K562 (cell line): ENCODE data around the gene PHEX. TPM values are rescaled to one million over a fixed set of nuclear protein-coding genes. Genes with fewer than 3 reads are reported as not detected.

Experiments
- ATAC-seq: fragments of 200-7000 bp; cut with Tn5 transposase; 3 replicates; pipeline ENCODE4 v1.9.1; 2020; ENCODE audit warnings: moderate library complexity
- BruUV-seq: library from RNA; stranded (reverse); fragments of 400-500 nt; replicated peaks from 2 replicates; lab custom pipeline; 2021; lab: Mats Ljungman, UMichigan
- CTCF ChIA-PET: fragments of 300-600 bp; formaldehyde crosslinking; extraction: SDS; loops from one replicate; lab custom pipeline; 2021; ENCODE audit warnings: low intra/inter-chr PET ratio; lab: Yijun Ruan, JAX
- POLR2A ChIA-PET: fragments of 300-600, 350-650 bp; sonication (Branson Sonifier 250); formaldehyde crosslinking; extraction: SDS; loops from one replicate; lab custom pipeline; 2021; ENCODE audit warnings: antibody characterized with exemption, inconsistent platforms; lab: Yijun Ruan, JAX
- DNase-seq, 4 experiments: peaks; one replicate each; pipeline versions ENCODE4 v3.0.0 to v3.0.0-alpha.2; 2011 to 2018; ENCODE audit warnings: low spot score in 3 of 4, mixed read lengths in 3 of 4; ENCODE audit errors: extremely low read depth in 1 of 4
- FAIRE-seq: peaks from 2 replicates; lab custom pipeline; 2011; peaks lifted over from hg19 to GRCh38; lab: Jason Lieb, UNC
- H2AFZ ChIP-seq: 2 replicates; pipeline ENCODE4 v1.6.0; 2011; ENCODE audit warnings: low read depth, low read length, control low read depth, inconsistent platforms
- H3K27ac ChIP-seq: fragments of 200-600 bp; 3 replicates; pipeline ENCODE4 v1.8.0; 2011; ENCODE audit warnings: low read depth, mild to moderate bottlenecking, control low read depth, inconsistent platforms, low read length, moderate library complexity, mixed read lengths; ENCODE audit errors: extremely low read depth
- H3K27me3 ChIP-seq, 2 experiments: fragments of 300-600 bp in 1 of 2; 2 replicates in 1 of 2; 3 replicates in 1 of 2; pipeline versions ENCODE4 v1.6.0 to v1.8.0; 2011; ENCODE audit warnings: inconsistent platforms in 2 of 2, low read length in 2 of 2, mild to moderate bottlenecking in 1 of 2, mixed read lengths in 1 of 2, moderate library complexity in 1 of 2; ENCODE audit not compliant: control insufficient read depth in 2 of 2, insufficient read depth in 2 of 2
- H3K36me3 ChIP-seq: fragments of 300-600 bp; 3 replicates; pipeline ENCODE4 v1.8.0; 2011; ENCODE audit warnings: mild to moderate bottlenecking, low read length, inconsistent platforms; ENCODE audit not compliant: control insufficient read depth, insufficient read depth
- H3K4me1 ChIP-seq, 2 experiments: fragments of 200-600 bp in 1 of 2; replicated peaks in 1 of 2; 2 replicates in 1 of 2; 3 replicates in 1 of 2; pipeline versions ENCODE4 v1.5.1 to v1.8.0; 2011; ENCODE audit warnings: inconsistent platforms in 2 of 2, low read length in 2 of 2, mild to moderate bottlenecking in 1 of 2, mixed read lengths in 1 of 2, moderate library complexity in 1 of 2; ENCODE audit not compliant: control insufficient read depth in 2 of 2, insufficient read depth in 2 of 2
- H3K4me2 ChIP-seq: 2 replicates; pipeline ENCODE4 v1.6.1; 2011; ENCODE audit warnings: low read length, control low read depth, inconsistent platforms, mixed read lengths; ENCODE audit not compliant: insufficient read depth
- H3K4me3 ChIP-seq: fragments of 200-600 bp; sonication (generic), shearing (Covaris generic); 2 replicates; pipeline ENCODE4 v1.5.1; 2016; ENCODE audit warnings: control low read depth, inconsistent platforms
- H3K79me2 ChIP-seq: fragments of 200-600 bp; 3 replicates; pipeline ENCODE4 v1.8.0; 2011; ENCODE audit warnings: low read length, inconsistent platforms; ENCODE audit not compliant: control insufficient read depth, insufficient read depth
- H3K9ac ChIP-seq, 2 experiments: 2 replicates each; pipeline versions ENCODE4 v1.6.0 to v1.6.1; 2011; ENCODE audit warnings: low read depth in 2 of 2, low read length in 2 of 2, control low read depth in 1 of 2, inconsistent platforms in 1 of 2, mild to moderate bottlenecking in 1 of 2, mixed read lengths in 1 of 2; ENCODE audit not compliant: insufficient read depth in 1 of 2
- H3K9me1 ChIP-seq: one replicate; pipeline ENCODE4 v1.6.0; 2011; ENCODE audit warnings: inconsistent platforms, mild to moderate bottlenecking, low read length, moderate library complexity; ENCODE audit not compliant: control insufficient read depth, insufficient read depth
- H3K9me3 ChIP-seq: replicated peaks from 2 replicates; pipeline ENCODE4 v1.5.1; 2011; ENCODE audit warnings: low read depth, low read length, inconsistent platforms; ENCODE audit not compliant: control insufficient read depth, insufficient read depth
- H4K20me1 ChIP-seq: replicated peaks from 2 replicates; pipeline ENCODE4 v1.6.1; 2011; ENCODE audit warnings: low read length, inconsistent platforms, mixed read lengths; ENCODE audit not compliant: control insufficient read depth, insufficient read depth
- ARID1B ChIP-seq: fragments of 450-650 bp; IDR thresholded peaks from 2 replicates; pipeline ENCODE4 v1.6.1; 2016; ENCODE audit warnings: antibody characterized with exemption, mild to moderate bottlenecking, inconsistent platforms
- CBFA2T2 ChIP-seq: fragments of 450-650 bp; conservative IDR thresholded peaks from 2 replicates; pipeline ENCODE4 v1.6.1; 2017; ENCODE audit warnings: mild to moderate bottlenecking
- E2F4 ChIP-seq: sonication (generic); formaldehyde crosslinking; IDR thresholded peaks from 2 replicates; pipeline ENCODE4 v1.8.0; 2022; ENCODE audit warnings: mild to moderate bottlenecking, low read depth, missing genetic modification reagents
- HMBOX1 ChIP-seq: sonication (generic); IDR thresholded peaks from 2 replicates; pipeline ENCODE4 v1.6.1; 2016
- RFX7 ChIP-seq: fragments of 250-450 bp; sonication (Bioruptor Pico); IDR thresholded peaks from 2 replicates; pipeline ENCODE4 v1.5.1; 2021; ENCODE audit warnings: mild to moderate bottlenecking
- SIX5 ChIP-seq, 2 experiments: IDR thresholded peaks; 2 replicates each; pipeline ENCODE4 v1.6.1; 2011; ENCODE audit warnings: low read length in 2 of 2, borderline replicate concordance in 1 of 2, low read depth in 1 of 2, mild to moderate bottlenecking in 1 of 2, moderate library complexity in 1 of 2; ENCODE audit not compliant: insufficient read depth in 1 of 2
- SMARCA5 ChIP-seq: fragments of 450-650 bp; IDR thresholded peaks from 2 replicates; pipeline ENCODE4 v1.6.1; 2016
- SRF ChIP-seq, 2 experiments: fragments of 250-450, 450-650 bp in 1 of 2; sonication (Bioruptor Pico) in 1 of 2; sonication (generic) in 1 of 2; formaldehyde crosslinking; IDR thresholded peaks; 2 replicates each; pipeline versions ENCODE4 v1.5.0 to v1.5.1; 2020 to 2022; ENCODE audit warnings: mild to moderate bottlenecking in 1 of 2, missing genetic modification reagents in 1 of 2
- TRIM28 ChIP-seq: fragments of 450-650 bp; IDR thresholded peaks from 2 replicates; pipeline ENCODE4 v1.6.1; 2017
- ZC3H4 ChIP-seq: sonication (generic); formaldehyde crosslinking; IDR thresholded peaks from 2 replicates; pipeline ENCODE4 v1.9.0; 2021; ENCODE audit warnings: missing genetic modification reagents, borderline replicate concordance
- ZNF175 ChIP-seq: fragments of 200-800 bp; sonication (Bioruptor generic); IDR thresholded peaks from 2 replicates; pipeline ENCODE4 v1.6.1; 2016; ENCODE audit warnings: low read depth, mild to moderate bottlenecking, missing genetic modification characterization, missing compliant biosample characterization
- ZNF41 ChIP-seq: fragments of 250-450 bp; sonication (Bioruptor Pico); conservative IDR thresholded peaks from 2 replicates; pipeline ENCODE4 v1.4.0; 2020; ENCODE audit warnings: mild to moderate bottlenecking
- WGBS: fragments of 100-300 bp; shearing (Covaris generic); methylation state at CpG from one replicate; pipeline ENCODE4 v1.1.6; 2016; ENCODE audit warnings: low coverage, mixed read lengths; ENCODE audit not compliant: insufficient coverage; ENCODE audit errors: missing lambda C conversion rate; 5-methylcytosine and 5-hydroxymethylcytosine counted together
- in situ Hi-C: fragments of 300-500 bp; cut with MboI; formaldehyde crosslinking; loops from 4 replicates; pipeline ENCODE4 v1.15.0; 2018; ENCODE audit warnings: inconsistent platforms, mixed read lengths
- intact Hi-C: fragments of 100-400 bp; cut with micrococcal nuclease; formaldehyde crosslinking; loops from 2 replicates; pipeline ENCODE4 v1.14.2; 2022
- polyA plus RNA-seq, 8 experiments: library from polyadenylated mRNA; depleted of rRNA in 4 of 8; stranded (reverse) in 5 of 8; unstranded in 3 of 8; fragments of >200 nt; fragmentation: Nextera tagmentation in 2 of 8; fragmentation: Illumina TruSeq in 1 of 8; extraction: Ambion mirVana in 2 of 8; extraction: Trizol in 1 of 8; gene quantifications; 2 replicates each; pipeline versions ENCODE4 v1.2.1 to v1.2.3, GENCODE V29; 2011 to 2014; ENCODE audit warnings: inconsistent platforms in 1 of 8, missing spikeins in 1 of 8
- total RNA-seq, 7 experiments: library from RNA; depleted of rRNA in 6 of 7; stranded (reverse); fragments of >200 nt in 6 of 7; fragmentation: Illumina TruSeq in 2 of 7; extraction: Trizol in 2 of 7; gene quantifications; 2 replicates each; pipeline versions ENCODE4 v1.2.1 to v1.2.3, GENCODE V29; 2011 to 2021; ENCODE audit warnings: low replicate concordance in 1 of 7
- TF ChIP-seq, protein P1 (sequence below): fragments of 450-650 bp; formaldehyde crosslinking; IDR thresholded peaks from 2 replicates; pipeline ENCODE4 v1.4.0; 2022; ENCODE audit warnings: missing genetic modification characterization

The PHEX gene
- total and polyA plus RNA-seq, 9 of the 15 experiments (the other 6 are each of a cell fraction or from before 2014, with no cell fraction given) = 0.01 to 0.11 (median 0.04) TPM; not detected in 6

- TF ChIP-seq ARID1B (no peak), HMBOX1 (no peak), ZC3H4 (CRISPR knock-in tag) (no peak), E2F4 (no peak), CBFA2T2 (no peak), RFX7 (CRISPR knock-in tag) (no peak), SRF (CRISPR knock-in tag; IDR thresholded peaks at IDR 0.05) (no peak)
Measured at GRCh38 chrX:22134681-22135080, 102.6 kb downstream of the PHEX start (continued).

DNA sequence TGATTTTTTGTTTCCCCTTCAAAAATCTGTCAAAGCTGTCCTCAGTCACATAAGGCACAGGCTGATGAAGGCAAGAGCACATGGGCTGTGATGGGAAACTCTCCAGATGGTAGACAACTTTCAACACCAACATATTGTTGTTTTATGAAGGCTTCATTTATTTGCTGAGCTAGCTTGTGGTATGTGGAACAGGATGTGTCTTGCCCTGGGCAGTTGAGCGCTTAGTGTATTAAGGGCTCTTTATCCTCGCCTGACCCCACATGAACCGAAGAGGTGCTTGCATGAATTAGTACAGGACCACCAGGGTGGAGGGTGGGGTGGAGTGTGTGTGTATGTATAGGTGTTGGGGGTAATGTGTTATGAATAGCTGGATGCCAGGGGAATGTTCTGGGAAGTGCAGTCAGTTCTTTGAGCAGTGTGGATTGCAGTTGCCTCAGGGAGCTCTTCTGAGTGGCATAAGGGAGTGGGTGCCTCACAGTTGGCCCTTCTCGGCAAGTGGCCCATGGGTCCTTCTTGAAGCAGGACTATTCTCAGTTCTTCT, 103.1 kb downstream of the PHEX start:
- no peak for TF ChIP-seq ZNF41
- no peak for TF ChIP-seq ZNF175
- TF ChIP-seq, protein P1, sequence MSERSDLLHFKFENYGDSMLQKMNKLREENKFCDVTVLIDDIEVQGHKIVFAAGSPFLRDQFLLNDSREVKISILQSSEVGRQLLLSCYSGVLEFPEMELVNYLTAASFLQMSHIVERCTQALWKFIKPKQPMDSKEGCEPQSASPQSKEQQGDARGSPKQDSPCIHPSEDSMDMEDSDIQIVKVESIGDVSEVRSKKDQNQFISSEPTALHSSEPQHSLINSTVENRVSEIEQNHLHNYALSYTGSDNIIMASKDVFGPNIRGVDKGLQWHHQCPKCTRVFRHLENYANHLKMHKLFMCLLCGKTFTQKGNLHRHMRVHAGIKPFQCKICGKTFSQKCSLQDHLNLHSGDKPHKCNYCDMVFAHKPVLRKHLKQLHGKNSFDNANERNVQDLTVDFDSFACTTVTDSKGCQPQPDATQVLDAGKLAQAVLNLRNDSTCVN (CRISPR knock-in tag) = no peak
- no peak for TF ChIP-seq SMARCA5
- TF ChIP-seq SIX5 (IDR thresholded peaks at IDR 0.05; ENCODE audit: borderline replicate concordance in 1 of 2, insufficient read depth in 1 of 2, low read depth in 1 of 2, low read length in 2 of 2) = no peak
- no peak for TF ChIP-seq TRIM28
- H3K9ac ChIP-seq = no peak overlapping the region

More for the DNA sequence above, 103.1 kb downstream of the PHEX start:
- Histone ChIP-seq H3K27ac (no peak overlapping the region), H3K4me3 (no peak overlapping the region), H3K9me3 (no peaks in the 10 kb centered on the region), H2AFZ (no peak overlapping the region), H3K4me1 (no peaks in the 10 kb centered on the region), H3K27me3 (no peaks in the 10 kb centered on the region), H3K9me1 (no peaks in the 10 kb centered on the region), H4K20me1 (no peaks in the 10 kb centered on the region), H3K4me2 (no peak overlapping the region), H3K79me2 (no peaks in the 10 kb centered on the region), H3K36me3 (no peaks in the 10 kb centered on the region)
- no peak for ATAC-seq
- BruUV-seq = no TSS peak
- WGBS = 0% methylated on average over 3 of the region's 4 CpGs
- in situ Hi-C loops (no loop called here), intact Hi-C loops (loop anchor here (5.0 to 10.0 kb wide), 3 partner anchors 57 to 1480 kb away; no protein-coding TSS in a partner anchor)
- POLR2A ChIA-PET = interaction anchor here (0.6 kb wide), 1 partner anchor 91 kb away, joined by 3 read pairs; no protein-coding TSS in a partner anchor
- FAIRE-seq = no peak
- CTCF ChIA-PET = interaction anchor here (0.6 to 0.7 kb wide), 3 partner anchors 21 to 1499 kb away, joined by 3 read pairs; no protein-coding TSS in a partner anchor
- no peak for DNase-seq
